ENCODE results near the gene COQ10A. TPM values are rescaled to one million over a fixed set of nuclear protein-coding genes. Genes with fewer than 3 reads are reported as not detected.

COQ10A gene
- total RNA-seq, 1 experiment from 2014 or later, result 24.4 TPM

DNA sequence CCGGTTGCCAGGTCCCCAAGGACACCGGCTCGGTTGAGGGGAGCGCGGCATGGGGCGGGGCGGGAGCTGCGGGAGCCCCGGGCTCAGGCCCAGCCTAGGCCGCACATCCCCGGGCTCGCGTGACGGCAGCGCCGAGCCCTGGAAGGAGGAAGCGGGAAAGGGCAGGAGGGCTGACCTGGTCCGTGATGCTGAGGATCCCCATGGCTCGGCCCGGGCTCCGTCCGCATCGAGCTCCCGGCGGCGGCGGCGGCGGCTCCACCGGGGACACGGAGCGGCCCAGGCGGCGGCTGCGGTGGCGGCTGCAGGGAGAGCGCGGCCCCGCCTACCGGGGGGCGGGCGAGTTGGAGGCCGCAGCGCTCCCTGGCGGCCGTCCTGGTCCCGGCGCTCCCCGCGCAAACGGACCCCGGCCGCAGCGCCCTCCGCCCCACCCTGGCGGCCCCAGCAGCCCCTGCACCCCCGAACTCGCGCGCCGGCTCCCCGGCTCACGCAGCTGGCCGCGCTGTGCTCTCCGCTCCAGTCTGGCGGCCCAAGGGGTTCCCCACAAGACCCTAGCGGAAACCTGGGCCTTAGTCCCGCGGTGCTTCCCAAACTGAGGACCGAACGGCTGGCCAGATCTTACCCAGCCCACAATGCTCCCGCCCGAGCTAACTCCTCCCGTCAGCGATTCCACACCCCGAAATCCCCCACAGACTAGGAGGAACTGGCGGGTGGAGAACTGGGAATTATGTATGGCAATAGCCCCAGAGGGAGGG is 8.5 kb upstream of the COQ10A start, which contains the start of gene ANKRD52:
Gene ANKRD52 (minus strand): TSS at position 317 of the 752 bp plus-strand sequence. CDS start 115 bp downstream, at position 202.
- ChIA-PET POLR2A (interaction anchor here (0.8 to 2.9 kb wide), 6 partner anchors 9 to 154 kb away, joined by 3 to 16 read pairs (median 4); partner anchors contain the start of genes COQ10A, RNF41 and SMARCC2), CTCF (interaction anchor here (0.5 to 4.9 kb wide), 38 partner anchors 9 to 379 kb away, joined by 3 to 66 read pairs (median 4); partner anchors contain the start of genes COQ10A, ESYT1, GLS2 and IL23A)
- Mint-ChIP-seq H3K27me3 (ENCODE audit: low read depth) (0 out of 2 replicates have a peak, but pooled peaks cover 4% of the 10 kb centered on the region), H3K4me3 (peak within 1 kb of the TSS; percentile 95), H3K36me3 (peaks cover 28% of the 10 kb centered on the region), H3K4me1 (peaks cover 18% of the 10 kb centered on the region), H3K9me3 (no peaks in the 10 kb centered on the region), H3K27ac (peak within 1 kb of the TSS; percentile 92)
- ATAC-seq (peak; percentile 74), DNase-seq (ENCODE audit: low spot score) (peak; percentile 76)
- TF ChIP-seq ZMAT4 (CRISPR knock-in tag; IDR thresholded peaks at IDR 0.05) (no peak), TEAD4 (CRISPR knock-in tag; IDR thresholded peaks at IDR 0.05) (no peak), ZNF416 (CRISPR knock-in tag; IDR thresholded peaks at IDR 0.05) (no peak), NFATC4 (CRISPR knock-in tag; IDR thresholded peaks at IDR 0.05) (no peak), CTCF (IDR thresholded peaks at IDR 0.05) (peak; percentile 61), MLX (CRISPR knock-in tag; IDR thresholded peaks at IDR 0.05) (0 out of 2 replicates have a peak, but pooled peaks have one; percentile 46), ARID4B (CRISPR knock-in tag; IDR thresholded peaks at IDR 0.05; ENCODE audit: borderline replicate concordance) (peak; percentile 30; the same call in 1 of the 2 replicates), ZNF219 (CRISPR knock-in tag; IDR thresholded peaks at IDR 0.05; ENCODE audit: borderline replicate concordance) (no peak), FOXP1 (CRISPR knock-in tag; IDR thresholded peaks at IDR 0.05; ENCODE audit: borderline replicate concordance) (0 out of 2 replicates have a peak, but pooled peaks have one; percentile 32), ATF6 (CRISPR knock-in tag; IDR thresholded peaks at IDR 0.05) (no peak), IRF1 (CRISPR knock-in tag; IDR thresholded peaks at IDR 0.05) (peak; percentile 62; the same call in 1 of the 2 replicates), CREM (CRISPR knock-in tag; IDR thresholded peaks at IDR 0.05) (peak; percentile 15; the same call in 1 of the 2 replicates), SMAD3 (CRISPR knock-in tag; IDR thresholded peaks at IDR 0.05; ENCODE audit: borderline replicate concordance) (no peak), RORB (CRISPR knock-in tag; IDR thresholded peaks at IDR 0.05) (no peak), GRHL2 (CRISPR knock-in tag; IDR thresholded peaks at IDR 0.05; ENCODE audit: insufficient replicate concordance, severe bottlenecking) (no peak), ZNF263 (CRISPR knock-in tag; IDR thresholded peaks at IDR 0.05; ENCODE audit: low read depth) (peak; percentile 38; the same call in 1 of the 2 replicates), ZNF121 (CRISPR knock-in tag; IDR thresholded peaks at IDR 0.05) (no peak), CREB1 (CRISPR knock-in tag; IDR thresholded peaks at IDR 0.05) (no peak)
- TF ChIP-seq, protein P1, sequence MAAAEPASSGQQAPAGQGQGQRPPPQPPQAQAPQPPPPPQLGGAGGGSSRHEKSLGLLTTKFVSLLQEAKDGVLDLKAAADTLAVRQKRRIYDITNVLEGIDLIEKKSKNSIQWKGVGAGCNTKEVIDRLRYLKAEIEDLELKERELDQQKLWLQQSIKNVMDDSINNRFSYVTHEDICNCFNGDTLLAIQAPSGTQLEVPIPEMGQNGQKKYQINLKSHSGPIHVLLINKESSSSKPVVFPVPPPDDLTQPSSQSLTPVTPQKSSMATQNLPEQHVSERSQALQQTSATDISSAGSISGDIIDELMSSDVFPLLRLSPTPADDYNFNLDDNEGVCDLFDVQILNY (CRISPR knock-in tag; IDR thresholded peaks at IDR 0.05), result peak; percentile 51; the same call in 1 of the 2 replicates
- TF ChIP-seq, protein P2, sequence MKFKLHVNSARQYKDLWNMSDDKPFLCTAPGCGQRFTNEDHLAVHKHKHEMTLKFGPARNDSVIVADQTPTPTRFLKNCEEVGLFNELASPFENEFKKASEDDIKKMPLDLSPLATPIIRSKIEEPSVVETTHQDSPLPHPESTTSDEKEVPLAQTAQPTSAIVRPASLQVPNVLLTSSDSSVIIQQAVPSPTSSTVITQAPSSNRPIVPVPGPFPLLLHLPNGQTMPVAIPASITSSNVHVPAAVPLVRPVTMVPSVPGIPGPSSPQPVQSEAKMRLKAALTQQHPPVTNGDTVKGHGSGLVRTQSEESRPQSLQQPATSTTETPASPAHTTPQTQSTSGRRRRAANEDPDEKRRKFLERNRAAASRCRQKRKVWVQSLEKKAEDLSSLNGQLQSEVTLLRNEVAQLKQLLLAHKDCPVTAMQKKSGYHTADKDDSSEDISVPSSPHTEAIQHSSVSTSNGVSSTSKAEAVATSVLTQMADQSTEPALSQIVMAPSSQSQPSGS (CRISPR knock-in tag; IDR thresholded peaks at IDR 0.05; ENCODE audit: borderline replicate concordance, low read depth), result no peak
- TF ChIP-seq, protein P3, sequence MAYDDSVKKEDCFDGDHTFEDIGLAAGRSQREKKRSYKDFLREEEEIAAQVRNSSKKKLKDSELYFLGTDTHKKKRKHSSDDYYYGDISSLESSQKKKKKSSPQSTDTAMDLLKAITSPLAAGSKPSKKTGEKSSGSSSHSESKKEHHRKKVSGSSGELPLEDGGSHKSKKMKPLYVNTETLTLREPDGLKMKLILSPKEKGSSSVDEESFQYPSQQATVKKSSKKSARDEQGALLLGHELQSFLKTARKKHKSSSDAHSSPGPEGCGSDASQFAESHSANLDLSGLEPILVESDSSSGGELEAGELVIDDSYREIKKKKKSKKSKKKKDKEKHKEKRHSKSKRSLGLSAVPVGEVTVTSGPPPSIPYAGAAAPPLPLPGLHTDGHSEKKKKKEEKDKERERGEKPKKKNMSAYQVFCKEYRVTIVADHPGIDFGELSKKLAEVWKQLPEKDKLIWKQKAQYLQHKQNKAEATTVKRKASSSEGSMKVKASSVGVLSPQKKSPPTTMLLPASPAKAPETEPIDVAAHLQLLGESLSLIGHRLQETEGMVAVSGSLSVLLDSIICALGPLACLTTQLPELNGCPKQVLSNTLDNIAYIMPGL (CRISPR knock-in tag; IDR thresholded peaks at IDR 0.05), result peak; percentile 88
